GM19240 (cell line): ENCODE data around the gene BTBD7.

Experiments used
- DNase-seq: peaks from one replicate; pipeline ENCODE4 v3.0.0; 2011; ENCODE audit warnings: low spot score; ENCODE audit not compliant: insufficient read length

BTBD7 gene

DNA sequence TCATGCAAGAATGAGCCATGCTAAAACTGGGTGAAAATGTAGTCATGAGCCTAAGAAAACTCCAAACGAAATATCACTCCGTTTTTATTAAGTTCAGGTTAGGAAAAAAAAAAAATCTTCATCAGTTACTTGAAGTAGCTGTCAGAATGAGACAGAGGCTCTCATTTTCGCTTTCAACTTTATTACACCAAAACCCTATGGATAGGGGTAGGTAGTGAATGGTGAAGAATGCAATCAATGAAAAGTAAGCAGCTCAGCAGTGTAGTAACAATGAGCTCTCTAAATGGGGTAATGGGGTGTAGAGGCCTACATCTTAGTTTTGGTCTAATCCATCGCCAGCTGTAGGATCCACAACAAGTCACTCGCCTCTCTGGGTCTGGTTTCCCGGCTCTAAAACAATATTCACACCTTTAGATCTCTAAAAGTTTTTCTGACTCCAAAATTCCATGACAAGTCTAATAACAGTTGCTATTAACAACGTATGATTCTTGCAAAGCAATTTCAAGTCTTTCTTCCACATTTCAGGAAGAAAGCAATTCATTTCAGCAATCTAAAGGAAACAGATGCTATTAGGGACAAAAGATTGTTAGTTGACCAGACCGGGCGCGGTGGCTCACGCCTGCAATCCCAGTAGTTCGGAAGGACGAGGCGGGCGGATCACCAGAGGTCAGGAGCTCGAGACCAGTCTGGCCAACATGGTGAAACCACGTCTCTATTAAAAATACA is 1.7 kb downstream of the BTBD7 start:
- DNase-seq: no peak

GRCh38 chr14:93330609-93331000 is 2.2 kb downstream of the BTBD7 start:
- no peak for DNase-seq

GRCh38 chr14:93329965-93330608 is 2.7 kb downstream of the BTBD7 start:
- DNase-seq: no peak

- DNase-seq: no peak
Observed at GRCh38 chr14:93328546-93328945, 4.3 kb downstream of the BTBD7 start.

- DNase-seq: no peak
Observed at GRCh38 chr14:93326196-93326595, 6.6 kb downstream of the BTBD7 start.

- DNase-seq: no peak
Observed at GRCh38 chr14:93323600-93324174, 9.1 kb downstream of the BTBD7 start.

DNA sequence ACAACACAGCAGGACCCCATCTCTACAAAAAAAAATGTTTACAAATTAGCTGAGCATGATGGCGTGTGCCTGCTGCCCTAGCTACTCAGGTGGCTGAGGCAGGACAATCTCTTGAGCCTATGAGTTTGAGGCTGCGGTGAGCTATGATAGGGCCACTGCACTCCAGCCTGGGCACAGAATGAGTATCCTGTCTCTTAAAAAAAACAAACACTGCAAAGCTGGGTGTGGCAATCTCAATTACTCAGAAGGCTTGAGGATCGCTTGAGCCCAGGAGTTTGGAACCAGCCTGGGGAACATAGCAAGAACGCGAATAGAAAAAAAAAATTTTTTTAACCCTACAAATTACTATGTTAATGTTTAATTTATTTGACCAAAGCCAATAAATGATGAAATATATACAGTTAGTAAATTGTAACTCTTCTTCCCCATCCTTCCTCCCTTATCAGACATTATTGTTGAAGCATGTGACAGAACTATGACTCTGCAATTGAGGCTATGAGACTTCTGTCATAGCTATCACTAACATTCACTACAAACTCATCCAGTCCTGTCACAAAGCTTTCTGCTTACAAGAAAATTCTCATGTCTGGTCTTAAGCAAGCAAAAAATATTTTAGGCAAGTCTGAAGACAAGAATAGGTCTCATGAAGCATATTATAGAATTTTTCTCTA is 9.8 kb downstream of the BTBD7 start:
- no peak for DNase-seq

GRCh38 chr14:93320489-93320888 is 12.3 kb downstream of the BTBD7 start:
- no peak for DNase-seq

GRCh38 chr14:93319958-93320357 is 12.9 kb downstream of the BTBD7 start:
- DNase-seq: no peak

- DNase-seq: no peak
Observed at GRCh38 chr14:93319494-93319893, 13.3 kb downstream of the BTBD7 start.

DNA sequence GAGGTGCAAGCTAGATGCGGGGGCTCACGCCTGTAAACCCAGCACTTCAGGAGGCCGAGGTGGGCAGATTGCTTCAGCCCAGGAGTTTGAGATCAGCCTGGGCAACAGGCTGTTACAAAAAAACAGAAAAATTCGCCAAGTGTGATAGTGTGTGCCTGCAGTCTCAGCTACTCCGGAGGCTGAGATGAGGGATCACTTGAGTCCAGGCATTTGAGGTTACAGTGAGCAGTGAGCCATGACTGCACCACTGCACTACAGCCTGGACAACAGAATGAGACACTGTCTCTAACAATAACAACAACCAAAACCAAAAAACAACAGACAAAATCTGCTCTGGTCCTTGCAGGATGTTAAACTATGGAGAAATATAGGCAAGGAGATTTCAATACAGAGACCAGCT is 13.9 kb downstream of the BTBD7 start:
- DNase-seq: no peak

DNA sequence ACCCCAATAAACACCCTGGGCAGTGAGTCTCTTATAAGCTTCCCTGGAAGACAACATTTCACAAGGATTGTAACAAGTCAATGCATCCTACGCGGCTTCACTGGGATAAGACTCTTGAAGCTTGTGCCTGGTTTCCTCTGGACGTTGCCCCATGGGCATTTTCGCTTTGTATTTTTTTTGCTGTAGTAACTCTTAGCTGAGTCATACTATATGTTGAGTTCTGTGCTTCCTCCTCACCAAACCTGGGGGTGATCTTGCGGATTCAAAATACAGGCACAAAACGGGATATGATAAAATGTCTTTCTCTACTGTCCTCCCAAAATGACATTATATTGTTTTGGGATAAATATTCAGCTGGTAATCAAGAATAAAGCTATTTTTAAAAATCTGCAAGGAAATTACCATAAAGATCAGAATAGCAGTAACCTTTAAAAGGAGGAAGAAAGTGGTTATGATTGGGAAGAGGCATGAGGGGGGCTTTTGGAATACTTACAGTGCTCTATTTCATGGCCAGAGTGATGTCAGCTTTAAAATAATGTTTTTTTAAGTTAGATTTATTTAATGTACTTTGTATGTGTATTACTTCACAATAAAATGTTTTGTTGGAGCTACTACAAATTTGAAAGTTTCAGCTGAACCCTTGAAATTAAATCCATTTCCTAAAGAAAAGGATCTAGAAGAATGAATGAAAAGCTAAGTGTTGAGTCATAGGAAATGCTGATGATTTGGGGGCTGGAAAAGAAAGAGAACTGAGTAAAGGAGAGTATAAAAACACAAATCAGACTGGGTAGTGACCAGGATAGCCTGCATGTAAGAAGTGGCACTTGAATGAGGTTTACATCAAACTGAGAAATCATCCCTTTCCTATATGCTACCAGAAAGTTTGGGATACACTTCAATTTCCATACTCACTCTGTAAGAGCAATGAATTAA is 14.7 kb downstream of the BTBD7 start:
- DNase-seq: no peak

- DNase-seq: no peak
Observed at GRCh38 chr14:93317210-93317874, 15.5 kb downstream of the BTBD7 start.

DNA sequence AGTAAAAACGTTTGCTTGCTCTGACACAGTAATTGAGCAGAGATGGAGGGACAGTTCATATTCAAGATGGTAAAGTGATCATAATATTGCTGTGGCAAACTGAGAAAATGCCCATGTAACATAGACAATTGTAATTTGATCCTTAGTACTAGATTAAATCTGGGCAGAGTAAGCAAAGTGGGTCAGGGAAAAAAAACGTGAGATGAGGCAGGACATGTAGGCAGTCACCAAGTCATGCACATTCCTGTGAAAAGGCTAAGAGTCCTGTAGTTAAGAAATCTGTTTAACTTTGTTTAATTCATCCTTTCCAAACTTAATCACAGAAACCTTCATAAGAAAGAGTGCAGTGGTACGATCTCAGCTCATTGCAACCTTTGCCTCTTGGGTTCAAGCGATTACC is 16.1 kb downstream of the BTBD7 start:
- no peak for DNase-seq

DNA sequence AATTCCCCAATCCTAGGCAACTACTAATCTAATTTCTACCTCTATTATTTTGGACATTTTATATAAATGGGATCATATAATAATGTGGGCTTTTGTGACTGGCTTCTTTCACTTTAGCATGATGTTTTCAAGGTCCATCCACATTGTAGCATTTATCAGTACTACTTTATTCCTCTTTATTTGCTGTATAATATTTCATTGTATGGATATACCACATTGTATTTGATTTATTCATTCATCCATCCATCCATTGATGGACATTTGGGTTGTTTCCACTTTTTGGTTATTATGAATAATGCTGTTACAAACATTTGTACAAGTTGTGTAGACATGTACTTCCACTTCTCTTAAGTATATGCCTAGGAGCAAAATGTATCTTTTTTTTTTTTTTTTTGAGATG is 17.3 kb downstream of the BTBD7 start:
- no peak for DNase-seq

GRCh38 chr14:93311082-93311481 is 21.8 kb downstream of the BTBD7 start:
- DNase-seq: no peak

GRCh38 chr14:93309427-93309966 is 23.3 kb downstream of the BTBD7 start:
- no peak for DNase-seq

- DNase-seq: no peak
Observed at GRCh38 chr14:93308686-93309345, 24.0 kb downstream of the BTBD7 start.

DNA sequence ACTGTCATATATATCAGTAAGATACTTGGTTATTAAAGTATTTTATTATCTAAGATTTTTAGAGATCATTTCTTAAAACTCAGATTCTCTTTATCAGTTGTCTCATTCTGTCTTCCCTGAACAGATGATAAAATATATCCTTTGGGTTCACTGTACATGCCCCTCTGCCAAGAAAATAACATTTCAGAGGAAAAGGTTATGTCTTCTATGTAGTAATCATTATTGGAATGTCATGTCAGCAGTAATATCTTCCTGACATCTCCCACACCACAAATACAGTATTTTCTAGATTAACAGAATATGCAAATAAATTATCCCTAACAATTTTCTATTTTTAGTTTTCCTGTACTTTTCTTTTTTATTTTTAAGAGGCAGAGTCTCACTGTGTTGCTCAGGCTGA is 26.0 kb downstream of the BTBD7 start:
- DNase-seq: no peak
